Glutamatergic neuron (in vitro differentiated cells): ENCODE results near the gene ERMAP. TPM values are rescaled to one million over a fixed set of nuclear protein-coding genes. Genes with fewer than 3 reads are reported as not detected.

ENCODE experiments used
- DNase-seq: peaks from one replicate; pipeline ENCODE4 v3.0.0; 2022
- H3K27ac Mint-ChIP-seq: one replicate; pipeline ENCODE4 v1.8.0; 2020; ENCODE audit warnings: mild to moderate bottlenecking, mixed read lengths, inconsistent platforms; ENCODE audit not compliant: unreplicated experiment
- H3K27me3 Mint-ChIP-seq: one replicate; pipeline ENCODE4 v1.8.0; 2020; ENCODE audit warnings: mild to moderate bottlenecking, moderate library complexity, mixed read lengths, inconsistent platforms; ENCODE audit not compliant: unreplicated experiment
- H3K36me3 Mint-ChIP-seq: one replicate; pipeline ENCODE4 v1.8.0; 2020; ENCODE audit warnings: mild to moderate bottlenecking, mixed read lengths, inconsistent platforms; ENCODE audit not compliant: unreplicated experiment
- H3K4me1 Mint-ChIP-seq: one replicate; pipeline ENCODE4 v1.8.0; 2020; ENCODE audit warnings: mild to moderate bottlenecking, low read depth, mixed read lengths, inconsistent platforms; ENCODE audit not compliant: unreplicated experiment
- H3K4me3 Mint-ChIP-seq: one replicate; pipeline ENCODE4 v1.8.0; 2020; ENCODE audit warnings: mild to moderate bottlenecking, mixed read lengths, inconsistent platforms; ENCODE audit not compliant: unreplicated experiment
- H3K9me3 Mint-ChIP-seq: one replicate; pipeline ENCODE4 v1.8.0; 2020; ENCODE audit warnings: mild to moderate bottlenecking, moderate library complexity, mixed read lengths, inconsistent platforms; ENCODE audit not compliant: unreplicated experiment
- CTCF ChIP-seq: fragments of 200-600 bp; sonication (generic); IDR thresholded peaks from one replicate; pipeline ENCODE4 v1.5.0; 2021; ENCODE audit not compliant: partially characterized antibody, unreplicated experiment
- total RNA-seq: library from RNA; stranded (reverse); fragmentation: NEBNext Ultra II Directional; extraction: Animal tissue kit (Norgen Biotek cat#: 25700); gene quantifications from one replicate; pipeline ENCODE4 v1.2.1, GENCODE V29; 2021; ENCODE audit not compliant: unreplicated experiment

ERMAP gene
- total RNA-seq, 1 donor from 2014 or later, result 4.9 TPM

- Mint-ChIP-seq H3K9me3 (no peaks in the 10 kb centered on the region), H3K27me3 (no peaks in the 10 kb centered on the region), H3K27ac (no peak overlapping the region), H3K4me1 (peaks cover 3% of the 10 kb centered on the region), H3K36me3 (no peaks in the 10 kb centered on the region), H3K4me3 (no peak overlapping the region)
- DNase-seq, result no peak
- TF ChIP-seq CTCF, result no peak
These were observed 8.3 kb downstream of the ERMAP start for GRCh38 chr1:42825036-42825851.

- TF ChIP-seq CTCF, result no peak
These were observed 13.7 kb downstream of the ERMAP start for GRCh38 chr1:42830631-42831030.

GRCh38 chr1:42831273-42831672 is 14.4 kb downstream of the ERMAP start:
- peaks cover 1% of the 10 kb centered on the region for H3K4me1 Mint-ChIP-seq
- no peak for DNase-seq
- no peaks in the 10 kb centered on the region for H3K9me3 Mint-ChIP-seq
- H3K36me3 Mint-ChIP-seq, result no peaks in the 10 kb centered on the region
- no peak overlapping the region for H3K27ac Mint-ChIP-seq
- H3K4me3 Mint-ChIP-seq, result no peak overlapping the region
- no peak for TF ChIP-seq CTCF
- H3K27me3 Mint-ChIP-seq, result no peaks in the 10 kb centered on the region

More at GRCh38 chr1:42830631-42831030, 13.7 kb downstream of the ERMAP start:
- no peak overlapping the region for H3K4me3 Mint-ChIP-seq
- no peak overlapping the region for H3K27ac Mint-ChIP-seq
- no peaks in the 10 kb centered on the region for H3K9me3 Mint-ChIP-seq
- no peaks in the 10 kb centered on the region for H3K36me3 Mint-ChIP-seq
- no peaks in the 10 kb centered on the region for H3K27me3 Mint-ChIP-seq
- no peak for DNase-seq
- peaks cover 1% of the 10 kb centered on the region for H3K4me1 Mint-ChIP-seq

- no peaks in the 10 kb centered on the region for H3K9me3 Mint-ChIP-seq
- DNase-seq, result no peak
- H3K4me1 Mint-ChIP-seq, result peaks cover 1% of the 10 kb centered on the region
- no peaks in the 10 kb centered on the region for H3K27me3 Mint-ChIP-seq
- H3K36me3 Mint-ChIP-seq, result no peaks in the 10 kb centered on the region
- TF ChIP-seq CTCF, result no peak
- H3K4me3 Mint-ChIP-seq, result no peak overlapping the region
- no peak overlapping the region for H3K27ac Mint-ChIP-seq
These were observed 15.8 kb downstream of the ERMAP start for GRCh38 chr1:42832641-42833240.

- no peak for DNase-seq
- TF ChIP-seq CTCF, result no peak
- no peaks in the 10 kb centered on the region for H3K4me1 Mint-ChIP-seq
- H3K27ac Mint-ChIP-seq, result no peak overlapping the region
- H3K27me3 Mint-ChIP-seq, result no peaks in the 10 kb centered on the region
- H3K9me3 Mint-ChIP-seq, result no peaks in the 10 kb centered on the region
- no peak overlapping the region for H3K4me3 Mint-ChIP-seq
- no peaks in the 10 kb centered on the region for H3K36me3 Mint-ChIP-seq
These were observed 17.1 kb downstream of the ERMAP start for GRCh38 chr1:42833981-42834380.
